ENCODE measurements around the gene ELL. TPM values are rescaled to one million over a fixed set of nuclear protein-coding genes. Genes with fewer than 3 reads are reported as not detected.
A peak's percentile ranks its signal among the peaks of the same experiment; 100 is the strongest.

Gene ELL
- total RNA-seq, 1 donor from 2014 or later: 8.4 TPM

GRCh38 chr19:18433015-18433691 lies 88.7 kb downstream of the ELL start:
- intact Hi-C loops (cut with DNase I): no loop called here
- DNase-seq (ENCODE audit: missing footprints) (peak; percentile 68), ATAC-seq (no peak)

- intact Hi-C loops (cut with DNase I): no loop called here
- DNase-seq (ENCODE audit: missing footprints) (no peak), ATAC-seq (no peak)
Observed at GRCh38 chr19:18432275-18433014, 89.4 kb downstream of the ELL start.

GRCh38 chr19:18431351-18432197 lies 90.3 kb downstream of the ELL start:
- no peak for DNase-seq (ENCODE audit: missing footprints)

GRCh38 chr19:18430417-18431144 lies 91.3 kb downstream of the ELL start:
- intact Hi-C loops (cut with DNase I): no loop called here
- ATAC-seq (no peak), DNase-seq (ENCODE audit: missing footprints) (no peak)

More at GRCh38 chr19:18431351-18432197, 90.3 kb downstream of the ELL start:
- intact Hi-C loops (cut with DNase I): no loop called here
- no peak for ATAC-seq

GRCh38 chr19:18429717-18430416 lies 92.0 kb downstream of the ELL start:
- ATAC-seq (no peak), DNase-seq (ENCODE audit: missing footprints) (no peak)
- intact Hi-C loops (cut with DNase I): no loop called here

- intact Hi-C loops (cut with DNase I): no loop called here
- DNase-seq (ENCODE audit: missing footprints) (peak; percentile 89), ATAC-seq (peak; percentile 55)
Observed at GRCh38 chr19:18428787-18429674, 92.8 kb downstream of the ELL start.

GRCh38 chr19:18428173-18428786 lies 93.6 kb downstream of the ELL start:
- no peak for ATAC-seq
- intact Hi-C loops (cut with DNase I): no loop called here

GRCh38 chr19:18427743-18428113 lies 94.1 kb downstream of the ELL start:
- DNase-seq (ENCODE audit: missing footprints) (no peak), ATAC-seq (no peak)
- intact Hi-C loops (cut with DNase I): no loop called here

More at GRCh38 chr19:18428173-18428786, 93.6 kb downstream of the ELL start:
- DNase-seq (ENCODE audit: missing footprints): peak; percentile 52

GRCh38 chr19:18427080-18427742 lies 94.7 kb downstream of the ELL start:
- DNase-seq (ENCODE audit: missing footprints): no peak
- intact Hi-C loops (cut with DNase I): no loop called here
- no peak for ATAC-seq

GRCh38 chr19:18426416-18426767 lies 95.5 kb downstream of the ELL start:
- DNase-seq (ENCODE audit: missing footprints) (peak; percentile 66), ATAC-seq (no peak)
- intact Hi-C loops (cut with DNase I): no loop called here

- intact Hi-C loops (cut with DNase I): no loop called here
Observed at GRCh38 chr19:18425515-18426415, 96.1 kb downstream of the ELL start.

GRCh38 chr19:18424890-18425514 lies 96.9 kb downstream of the ELL start:
- no peak for DNase-seq (ENCODE audit: missing footprints)
- intact Hi-C loops (cut with DNase I): no loop called here

More at GRCh38 chr19:18425515-18426415, 96.1 kb downstream of the ELL start:
- ATAC-seq (peak; percentile 68), DNase-seq (ENCODE audit: missing footprints) (peak; percentile 81)

GRCh38 chr19:18424122-18424889 lies 97.6 kb downstream of the ELL start:
- ATAC-seq: no peak
- intact Hi-C loops (cut with DNase I): no loop called here
- DNase-seq (ENCODE audit: missing footprints): no peak

More at GRCh38 chr19:18424890-18425514, 96.9 kb downstream of the ELL start:
- no peak for ATAC-seq

- DNase-seq (ENCODE audit: missing footprints): no peak
- no peak for ATAC-seq
- intact Hi-C loops (cut with DNase I): no loop called here
Observed at GRCh38 chr19:18423258-18424020, 98.4 kb downstream of the ELL start.

All from Right ventricle myocardium inferior (tissue), 1 donor.